Activated CD4-positive, alpha-beta T cell treated with anti-CD3 and anti-CD28 coated beads for 24 hours (primary cell): Measurements from ENCODE around the gene CEP83.
"Not testable (repeated sequence)": the region's sequence is repeated elsewhere in the genome, so short reads cannot be mapped to it uniquely, and the experiment has no call there.

Experiments used
- DNase-seq, 2 donors: peaks; one replicate each; pipeline ENCODE4 v3.0.0-alpha.2; 2020; ENCODE audit warnings: low read depth in 2 of 2

CEP83 gene

GRCh38 chr12:94379479-94380113 is 80.1 kb downstream of the CEP83 start:
- DNase-seq, result no peak

GRCh38 chr12:94377599-94377998 is 82.1 kb downstream of the CEP83 start:
- no peak for DNase-seq

GRCh38 chr12:94374124-94374523 is 85.5 kb downstream of the CEP83 start:
- no peak for DNase-seq

- DNase-seq, result no peak
Measured at GRCh38 chr12:94372461-94372860, 87.2 kb downstream of the CEP83 start.

- DNase-seq, result no peak
Measured at GRCh38 chr12:94362653-94363052, 97.0 kb downstream of the CEP83 start.

GRCh38 chr12:94359761-94360160 is 99.9 kb downstream of the CEP83 start:
- no peak for DNase-seq

- DNase-seq, result no peak
Measured at GRCh38 chr12:94353130-94353529, 106.5 kb downstream of the CEP83 start.

GRCh38 chr12:94340573-94340972 is 119.1 kb downstream of the CEP83 start:
- no peak for DNase-seq

GRCh38 chr12:94338006-94338794 is 121.5 kb downstream of the CEP83 start:
- DNase-seq, result no peak

GRCh38 chr12:94336211-94336925 is 123.3 kb downstream of the CEP83 start:
- no peak for DNase-seq

GRCh38 chr12:94333396-94333795 is 126.3 kb downstream of the CEP83 start:
- DNase-seq, result no peak

- DNase-seq, result no peak
Measured at GRCh38 chr12:94329366-94329765, 130.3 kb downstream of the CEP83 start.

GRCh38 chr12:94327809-94328208 is 131.9 kb downstream of the CEP83 start:
- no peak for DNase-seq

- DNase-seq, result no peak
Measured at GRCh38 chr12:94326727-94327126, 132.9 kb downstream of the CEP83 start.

GRCh38 chr12:94326234-94326633 is 133.4 kb downstream of the CEP83 start:
- no peak for DNase-seq

GRCh38 chr12:94322346-94322745 is 137.3 kb downstream of the CEP83 start:
- DNase-seq, result no peak

- DNase-seq, result no peak
Measured at GRCh38 chr12:94320109-94320508, 139.6 kb downstream of the CEP83 start.

GRCh38 chr12:94318181-94318580 is 141.5 kb downstream of the CEP83 start:
- no peak for DNase-seq

- not testable (repeated sequence) for DNase-seq
Measured at GRCh38 chr12:94316600-94316999, 143.1 kb downstream of the CEP83 start.

GRCh38 chr12:94312378-94312777 is 147.3 kb downstream of the CEP83 start:
- no peak for DNase-seq

- no peak for DNase-seq
Measured at GRCh38 chr12:94309373-94309772, 150.3 kb downstream of the CEP83 start.

- DNase-seq, result no peak
Measured at GRCh38 chr12:94308612-94309011, 151.1 kb downstream of the CEP83 start.
